Esophagus mucosa (tissue), 1 donor: Measurements from ENCODE around the gene LILRA2. TPM values are rescaled to one million over a fixed set of nuclear protein-coding genes. Genes with fewer than 3 reads are reported as not detected.
"Not testable (repeated sequence)": the region's sequence is repeated elsewhere in the genome, so short reads cannot be mapped to it uniquely, and the experiment has no call there.

Experiments
- ATAC-seq: fragments of 200-7000 bp; cut with Tn5 transposase; one replicate; pipeline ENCODE4 v1.9.1; 2020
- total RNA-seq: library from RNA; stranded (reverse); gene quantifications from one replicate; pipeline ENCODE4 v1.2.4, GENCODE V29; 2023
- donor health status: DM: yes; HTN: yes; CAD: no.

Gene LILRA2
- not detected for total RNA-seq

DNA sequence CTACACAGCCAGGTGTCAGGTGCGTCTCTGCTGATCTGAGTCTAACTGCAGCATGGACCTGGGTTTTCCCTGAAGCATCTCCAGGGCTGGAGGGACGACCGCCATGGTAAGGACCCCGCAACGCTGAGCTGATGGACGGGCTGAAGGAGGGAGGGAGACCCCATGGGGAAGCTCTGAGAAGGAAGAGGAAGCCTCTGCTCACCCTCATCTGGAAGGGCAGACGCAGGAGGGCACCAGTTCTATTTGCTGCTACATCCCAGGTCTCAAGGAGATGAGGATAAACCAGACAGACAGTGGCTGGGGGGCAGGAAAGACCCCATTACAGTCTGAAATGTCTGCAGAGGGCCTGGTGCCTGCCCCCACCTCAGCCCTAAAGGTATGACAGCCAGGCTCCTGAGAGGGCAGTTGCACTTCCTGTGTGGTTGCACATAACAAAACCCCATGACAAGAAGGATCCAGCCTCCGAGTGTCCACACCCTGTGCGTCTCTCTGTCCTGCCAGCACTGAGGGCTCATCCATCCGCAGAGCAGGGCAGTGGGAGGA lies at the start of gene LILRA2:
Gene LILRA2, plus strand, starts transcription at position 461 of the 543 bp plus-strand sequence. CDS start 89 bp downstream, outside the sequence.
- ATAC-seq, result no peak

- ATAC-seq, result no peak
Measured at GRCh38 chr19:54525636-54526035, 48.0 kb upstream of the LILRA2 start.

DNA sequence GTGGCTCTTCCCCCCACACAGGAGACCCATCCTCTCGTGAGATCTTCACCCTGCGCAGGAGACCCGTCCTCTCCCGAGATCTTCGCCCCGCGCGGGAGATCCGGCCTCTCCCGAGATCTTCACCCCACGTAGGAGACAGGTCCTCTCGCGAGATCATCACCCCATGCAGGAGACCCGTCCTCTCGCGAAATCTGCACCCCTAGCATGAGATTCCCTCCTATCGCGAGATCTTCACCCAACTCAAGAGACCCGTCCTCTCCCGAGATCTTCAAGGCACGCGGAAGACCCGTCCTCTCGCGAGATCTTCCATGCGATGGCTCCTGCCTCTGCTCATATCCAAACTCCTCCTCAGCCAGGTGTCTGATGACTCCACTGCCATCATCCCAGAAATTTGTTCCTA lies 46.6 kb upstream of the LILRA2 start:
- ATAC-seq, result no peak

GRCh38 chr19:54530866-54531265 lies 42.7 kb upstream of the LILRA2 start:
- ATAC-seq, result no peak

GRCh38 chr19:54532528-54532927 lies 41.1 kb upstream of the LILRA2 start:
- ATAC-seq, result no peak

DNA sequence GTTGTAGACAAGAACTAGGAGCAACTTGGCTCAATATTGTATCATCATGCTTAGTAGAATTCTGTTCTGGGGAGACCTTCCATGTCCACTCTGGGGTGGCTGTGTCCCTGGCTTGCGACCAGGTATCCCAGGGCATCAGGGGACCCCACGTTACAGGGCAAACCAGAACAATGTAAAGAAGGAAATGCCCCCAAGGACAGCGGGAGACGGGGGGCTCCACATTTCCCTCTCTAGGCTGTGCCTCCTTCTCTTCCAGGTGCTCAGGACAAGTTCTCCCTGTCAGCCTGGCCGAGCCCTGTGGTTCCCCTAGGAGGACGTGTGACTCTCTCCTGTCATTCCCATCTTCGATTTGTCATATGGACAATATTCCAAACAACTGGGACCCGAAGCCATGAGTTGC lies 40.1 kb upstream of the LILRA2 start:
- no peak for ATAC-seq

GRCh38 chr19:54534156-54534555 lies 39.4 kb upstream of the LILRA2 start:
- ATAC-seq, result no peak

GRCh38 chr19:54535601-54536000 lies 38.0 kb upstream of the LILRA2 start:
- no peak for ATAC-seq

DNA sequence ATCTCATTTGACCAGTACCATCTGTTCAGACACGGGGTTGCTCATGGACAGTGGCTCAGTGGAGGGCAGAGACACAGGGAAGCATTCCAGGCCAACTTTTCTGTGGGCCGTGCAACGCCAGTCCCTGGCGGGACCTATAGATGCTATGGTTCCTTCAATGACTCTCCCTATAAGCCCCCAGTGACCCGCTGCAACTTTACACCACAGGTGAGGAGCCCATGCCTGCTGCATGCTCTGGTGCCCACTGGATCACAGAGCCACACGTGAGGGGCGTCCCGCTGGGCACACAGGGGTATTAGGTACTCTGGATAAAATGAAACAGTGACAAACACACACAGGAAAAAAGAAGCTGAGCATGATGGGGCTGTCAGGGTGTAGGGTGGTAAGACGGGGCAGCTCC lies 36.6 kb upstream of the LILRA2 start:
- ATAC-seq, result no peak

DNA sequence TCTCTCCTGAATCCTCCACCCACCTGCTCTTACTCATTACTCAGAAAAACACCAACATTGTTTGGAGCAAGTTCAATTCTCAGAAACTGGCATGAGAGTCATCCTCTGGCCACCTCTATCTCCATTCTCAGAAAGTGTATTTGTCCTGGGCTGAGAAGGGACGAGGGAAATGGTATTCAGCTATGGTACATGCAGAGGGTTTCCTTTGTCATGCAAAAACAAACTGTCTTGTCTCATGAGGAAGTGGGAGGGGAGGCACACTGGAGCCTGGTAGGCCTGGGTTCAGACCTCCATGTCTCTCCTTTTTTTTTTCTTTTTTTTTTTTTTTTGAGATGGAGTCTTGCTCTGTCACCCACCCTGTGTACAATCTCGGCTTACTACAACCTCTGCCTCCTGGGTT lies 31.9 kb upstream of the LILRA2 start:
- no peak for ATAC-seq

DNA sequence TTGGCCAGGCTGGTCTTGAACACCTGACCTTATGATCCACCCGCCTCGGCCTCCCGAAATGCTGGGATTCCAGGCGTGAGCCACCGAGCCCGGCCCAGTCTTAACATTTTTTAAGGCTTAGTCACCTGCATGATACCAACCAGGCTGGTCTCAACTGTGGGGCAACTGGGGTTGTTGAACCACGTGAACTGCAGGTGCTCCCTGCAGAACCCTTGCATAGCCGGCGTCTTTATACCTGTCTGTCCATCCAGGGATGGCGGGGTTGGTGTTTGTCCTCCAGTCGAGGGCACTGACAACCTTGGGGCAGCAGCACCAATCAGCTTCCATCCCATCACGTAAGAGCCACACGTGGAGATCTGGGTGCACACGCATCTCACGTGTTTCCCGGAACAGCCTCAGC lies 24.8 kb upstream of the LILRA2 start:
- ATAC-seq, result no peak

DNA sequence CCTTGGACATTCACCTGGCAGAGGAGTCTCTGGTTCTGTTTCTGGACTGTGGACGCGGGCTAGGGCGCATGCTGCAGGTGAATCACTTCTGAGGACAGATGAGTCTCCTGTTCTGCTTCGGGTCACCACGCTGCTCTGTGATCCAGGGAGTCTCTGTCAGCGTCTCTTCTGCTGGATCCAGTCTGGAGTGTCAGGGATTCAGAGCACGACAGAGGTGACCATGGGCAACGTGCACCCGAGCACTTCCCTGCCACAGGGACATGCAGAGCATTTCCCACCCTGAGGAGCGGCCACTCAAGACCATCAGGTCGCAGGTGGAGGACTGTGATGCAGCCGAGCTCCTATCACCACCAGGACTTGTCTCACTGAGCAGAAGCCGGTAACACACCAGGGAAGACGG lies 24.4 kb upstream of the LILRA2 start:
- ATAC-seq, result no peak

DNA sequence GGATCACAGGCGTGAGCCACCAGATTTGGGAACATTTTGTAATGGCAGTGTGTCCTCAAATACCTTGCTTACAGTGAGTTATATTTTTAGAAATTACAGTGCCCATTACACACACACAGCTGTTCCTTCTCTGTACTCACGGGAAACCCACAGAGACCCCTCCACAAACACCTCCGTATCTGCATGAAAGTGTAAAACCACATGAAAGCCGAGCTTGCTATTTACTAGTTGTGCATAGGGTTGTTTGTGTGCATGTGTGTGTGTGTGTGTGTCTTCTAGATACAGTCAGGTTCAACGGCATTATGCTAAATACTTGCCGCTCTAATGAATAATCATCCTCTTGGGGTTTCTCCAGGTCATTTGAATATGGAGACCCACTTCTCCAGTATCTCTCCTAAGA lies 22.3 kb upstream of the LILRA2 start:
- no peak for ATAC-seq

DNA sequence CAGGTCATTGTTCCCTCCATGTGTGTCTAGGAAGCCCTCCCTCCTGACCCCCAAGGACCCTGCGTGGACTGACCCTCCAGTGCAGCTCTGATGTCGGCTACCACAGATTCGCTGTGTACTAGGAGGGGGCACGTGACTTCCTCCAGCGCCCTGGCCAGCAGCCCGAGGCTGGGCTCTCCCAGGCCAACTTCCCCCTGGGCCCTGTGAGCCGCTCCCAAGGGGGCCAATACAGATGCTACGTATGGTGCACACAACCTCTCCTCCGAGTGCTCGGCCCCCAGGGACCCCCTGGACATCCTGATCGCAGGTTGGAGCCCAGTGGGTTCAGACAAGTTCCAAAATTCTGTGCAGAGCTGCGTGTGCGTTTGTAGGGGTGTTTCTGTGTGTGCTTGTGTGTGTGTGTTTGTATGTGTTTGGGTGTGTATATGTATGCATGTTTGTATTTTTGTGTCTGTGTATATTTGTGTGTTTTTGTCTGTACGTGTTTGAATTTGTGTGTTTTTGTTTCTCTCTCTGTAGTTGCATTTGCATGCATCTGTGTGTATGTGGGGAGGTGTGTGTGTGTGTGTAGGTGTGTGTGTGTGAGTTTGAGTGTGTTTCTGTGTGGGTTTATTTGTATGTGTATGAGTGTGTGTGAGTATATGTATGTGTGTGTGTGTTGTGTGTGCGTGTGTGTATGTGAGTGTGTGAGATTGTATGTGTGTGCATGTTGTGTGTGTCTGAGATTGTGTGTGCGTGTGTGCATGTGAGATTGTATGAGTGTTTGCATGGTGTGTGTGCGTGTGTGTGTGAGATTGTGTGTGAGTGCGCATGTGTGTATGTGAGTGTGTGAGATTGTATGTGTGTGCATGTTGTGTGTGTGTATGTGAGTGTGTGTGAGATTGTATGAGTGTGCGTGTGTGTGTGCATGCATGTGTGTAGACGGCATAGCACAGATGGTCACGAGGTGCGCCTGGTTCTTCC lies 21.4 kb upstream of the LILRA2 start:
- no peak for ATAC-seq

DNA sequence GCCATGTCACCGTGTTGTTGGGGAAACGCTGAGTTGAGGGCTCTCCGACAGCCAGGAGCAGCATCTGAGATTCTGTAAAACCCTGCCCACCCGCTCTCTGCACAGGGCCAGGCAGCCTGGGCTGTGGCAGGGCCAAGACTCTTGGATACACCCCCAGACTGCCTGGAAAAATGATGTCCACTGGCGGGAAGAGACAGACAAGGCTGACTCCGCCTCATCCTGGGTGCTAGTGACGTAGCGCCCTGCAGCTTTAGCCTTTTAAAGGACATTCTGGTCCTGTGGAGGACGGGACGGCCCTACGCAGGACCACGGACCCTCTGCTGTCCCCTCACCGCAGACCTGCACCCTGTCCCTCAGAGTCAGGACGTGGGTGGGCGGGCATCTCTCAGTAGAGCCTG lies 20.7 kb upstream of the LILRA2 start:
- no peak for ATAC-seq

GRCh38 chr19:54554006-54554405 lies 19.6 kb upstream of the LILRA2 start:
- ATAC-seq, result no peak

DNA sequence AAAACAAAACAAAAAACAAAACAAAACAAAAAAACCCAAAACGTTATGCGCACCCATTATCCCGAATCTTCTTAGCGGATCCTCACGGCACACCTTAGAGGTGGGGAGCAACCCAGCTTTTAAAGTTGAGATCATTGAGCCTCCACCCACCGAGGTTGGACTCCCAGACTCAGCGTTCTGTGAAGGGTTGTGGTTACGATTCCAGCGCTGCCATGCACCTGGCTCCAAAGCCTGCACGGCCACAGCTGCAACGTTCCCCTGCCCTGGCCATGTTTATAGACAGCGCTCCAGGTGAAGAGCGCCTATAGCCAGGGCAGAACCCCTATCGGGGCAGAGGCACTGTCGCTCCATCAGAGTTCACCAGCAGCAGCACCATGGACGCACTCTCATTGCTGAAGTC lies 18.7 kb upstream of the LILRA2 start:
- ATAC-seq, result no peak

- no peak for ATAC-seq
Measured at GRCh38 chr19:54556194-54556593, 17.4 kb upstream of the LILRA2 start.

DNA sequence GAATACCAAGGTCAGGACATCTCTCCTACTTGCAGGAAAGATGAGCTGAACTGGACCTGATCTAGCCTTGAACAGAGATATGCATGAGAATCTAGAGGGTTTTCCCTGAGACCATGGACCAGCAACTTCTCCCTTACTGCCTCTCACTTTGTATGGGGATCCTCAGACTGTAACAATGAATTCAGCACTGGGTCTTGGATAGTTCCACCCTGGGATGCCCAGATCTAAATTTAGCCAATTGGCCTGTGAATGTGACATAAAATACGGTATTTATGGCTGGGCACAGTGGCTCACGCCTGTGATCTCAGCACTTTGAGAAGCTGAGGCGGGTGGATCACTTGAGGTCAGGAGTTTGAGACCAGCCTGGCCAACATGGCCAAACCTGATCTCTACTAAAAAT lies 15.3 kb upstream of the LILRA2 start:
- no peak for ATAC-seq

DNA sequence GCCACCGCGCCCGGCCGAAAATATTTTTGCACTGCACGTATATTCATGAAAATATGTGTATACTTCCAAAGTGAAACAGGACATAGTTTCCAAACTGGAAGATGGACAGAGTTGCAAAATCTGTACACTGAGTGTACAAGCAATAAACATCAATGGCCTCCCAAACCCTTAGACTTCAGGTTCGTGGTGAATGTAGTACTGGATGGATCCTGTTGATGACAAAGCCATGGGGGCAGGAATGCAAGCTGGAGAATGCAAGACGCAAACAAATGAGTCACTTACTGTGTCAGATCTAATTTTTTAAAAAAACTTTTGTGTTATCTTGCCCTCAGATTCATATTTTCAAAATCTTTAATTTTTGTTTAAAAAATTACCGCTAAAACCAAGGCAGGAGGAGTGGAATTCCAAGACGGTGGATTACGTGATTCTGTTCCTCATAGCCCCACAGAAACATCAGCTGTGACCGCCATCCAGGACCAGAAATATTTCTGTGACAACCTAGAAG lies 12.7 kb upstream of the LILRA2 start:
- ATAC-seq, result no peak

DNA sequence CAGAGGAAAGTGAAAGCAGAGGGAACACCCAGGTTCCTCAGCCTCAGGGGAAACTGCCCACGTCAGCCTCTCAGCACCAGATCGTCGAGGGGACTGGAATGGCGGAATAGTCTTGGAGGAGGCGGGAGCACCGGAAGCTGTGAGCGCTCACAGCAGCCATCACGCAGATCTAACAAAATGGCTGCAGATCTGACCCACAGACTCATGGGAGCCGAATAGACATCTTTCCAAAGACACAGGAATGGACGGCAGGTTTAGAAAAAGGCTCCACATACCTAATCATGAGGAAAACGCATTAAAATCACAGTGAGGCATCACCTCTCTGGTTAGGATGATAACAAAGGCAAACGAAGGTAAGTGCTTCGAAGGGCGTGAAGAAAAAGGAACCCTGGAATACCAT lies 11.8 kb upstream of the LILRA2 start:
- no peak for ATAC-seq

GRCh38 chr19:54563206-54563605 lies 10.4 kb upstream of the LILRA2 start:
- ATAC-seq, result not testable (repeated sequence)

DNA sequence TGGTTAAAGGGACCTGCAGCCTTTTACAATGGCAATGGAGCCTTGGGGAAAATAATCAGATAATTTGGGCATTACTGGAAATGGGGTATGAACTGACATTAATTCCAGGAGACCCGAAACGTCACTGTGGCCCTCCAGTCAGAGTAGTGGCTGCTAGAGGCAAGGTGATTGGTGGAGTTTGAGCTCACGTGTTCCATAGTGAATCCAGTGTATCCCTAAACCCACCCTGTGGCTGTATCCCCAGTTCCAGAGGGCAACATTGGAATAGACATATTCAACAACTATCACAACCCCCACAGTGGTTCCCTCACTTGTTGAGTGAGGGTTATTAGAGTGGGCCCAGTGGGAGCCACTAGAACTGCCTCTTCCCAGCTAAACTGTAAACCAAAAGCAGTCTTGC lies 3.3 kb upstream of the LILRA2 start:
- no peak for ATAC-seq
